ENCODE results near the gene LYRM2. TPM values are rescaled to one million over a fixed set of nuclear protein-coding genes. Genes with fewer than 3 reads are reported as not detected.

LYRM2 gene
- total and polyA plus RNA-seq, 3 donors from 2014 or later: 18.6 to 32.5 (median 24.8) TPM

DNA sequence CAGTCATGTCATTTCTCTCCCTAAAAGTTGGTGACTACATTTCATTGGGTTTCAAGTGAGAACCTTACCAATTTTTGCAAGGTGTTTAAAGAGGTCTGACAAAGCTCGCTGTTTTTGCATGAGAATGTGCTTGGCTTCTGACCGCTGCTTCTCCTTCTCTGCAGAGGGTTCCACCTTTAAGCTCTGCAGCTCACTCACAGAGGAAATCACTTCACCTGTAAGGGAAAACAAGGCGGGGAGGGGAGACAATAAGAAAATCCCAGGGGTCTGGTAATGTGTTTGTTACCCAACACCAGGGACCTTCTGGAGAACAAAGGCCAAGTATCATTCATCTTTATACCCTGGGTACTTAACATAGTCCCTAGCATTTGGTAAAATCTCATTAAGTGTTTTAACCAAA, 40.0 kb upstream of the LYRM2 start:
- Histone ChIP-seq H3K4me3 (no peak overlapping the region), H3K36me3 (ENCODE audit: low read depth, missing control alignments) (no peaks in the 10 kb centered on the region), H3K4me1 (peaks cover 8% of the 10 kb centered on the region), H3K27ac (no peak overlapping the region), H3K9me3 (no peaks in the 10 kb centered on the region), H3K27me3 (no peaks in the 10 kb centered on the region)
- 89 to 95% methylated on average over 3 of the region's 3 CpGs for WGBS, 2 donors
- intact Hi-C loops (cut with DNase I; ENCODE audit: low total_unique reads): no loop called here
- TF ChIP-seq, protein P1, sequence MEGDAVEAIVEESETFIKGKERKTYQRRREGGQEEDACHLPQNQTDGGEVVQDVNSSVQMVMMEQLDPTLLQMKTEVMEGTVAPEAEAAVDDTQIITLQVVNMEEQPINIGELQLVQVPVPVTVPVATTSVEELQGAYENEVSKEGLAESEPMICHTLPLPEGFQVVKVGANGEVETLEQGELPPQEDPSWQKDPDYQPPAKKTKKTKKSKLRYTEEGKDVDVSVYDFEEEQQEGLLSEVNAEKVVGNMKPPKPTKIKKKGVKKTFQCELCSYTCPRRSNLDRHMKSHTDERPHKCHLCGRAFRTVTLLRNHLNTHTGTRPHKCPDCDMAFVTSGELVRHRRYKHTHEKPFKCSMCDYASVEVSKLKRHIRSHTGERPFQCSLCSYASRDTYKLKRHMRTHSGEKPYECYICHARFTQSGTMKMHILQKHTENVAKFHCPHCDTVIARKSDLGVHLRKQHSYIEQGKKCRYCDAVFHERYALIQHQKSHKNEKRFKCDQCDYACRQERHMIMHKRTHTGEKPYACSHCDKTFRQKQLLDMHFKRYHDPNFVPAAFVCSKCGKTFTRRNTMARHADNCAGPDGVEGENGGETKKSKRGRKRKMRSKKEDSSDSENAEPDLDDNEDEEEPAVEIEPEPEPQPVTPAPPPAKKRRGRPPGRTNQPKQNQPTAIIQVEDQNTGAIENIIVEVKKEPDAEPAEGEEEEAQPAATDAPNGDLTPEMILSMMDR (IDR thresholded peaks at IDR 0.05): no peak
- no peak for TF ChIP-seq POLR2A (IDR thresholded peaks at IDR 0.05)
- no peak for DNase-seq

DNA sequence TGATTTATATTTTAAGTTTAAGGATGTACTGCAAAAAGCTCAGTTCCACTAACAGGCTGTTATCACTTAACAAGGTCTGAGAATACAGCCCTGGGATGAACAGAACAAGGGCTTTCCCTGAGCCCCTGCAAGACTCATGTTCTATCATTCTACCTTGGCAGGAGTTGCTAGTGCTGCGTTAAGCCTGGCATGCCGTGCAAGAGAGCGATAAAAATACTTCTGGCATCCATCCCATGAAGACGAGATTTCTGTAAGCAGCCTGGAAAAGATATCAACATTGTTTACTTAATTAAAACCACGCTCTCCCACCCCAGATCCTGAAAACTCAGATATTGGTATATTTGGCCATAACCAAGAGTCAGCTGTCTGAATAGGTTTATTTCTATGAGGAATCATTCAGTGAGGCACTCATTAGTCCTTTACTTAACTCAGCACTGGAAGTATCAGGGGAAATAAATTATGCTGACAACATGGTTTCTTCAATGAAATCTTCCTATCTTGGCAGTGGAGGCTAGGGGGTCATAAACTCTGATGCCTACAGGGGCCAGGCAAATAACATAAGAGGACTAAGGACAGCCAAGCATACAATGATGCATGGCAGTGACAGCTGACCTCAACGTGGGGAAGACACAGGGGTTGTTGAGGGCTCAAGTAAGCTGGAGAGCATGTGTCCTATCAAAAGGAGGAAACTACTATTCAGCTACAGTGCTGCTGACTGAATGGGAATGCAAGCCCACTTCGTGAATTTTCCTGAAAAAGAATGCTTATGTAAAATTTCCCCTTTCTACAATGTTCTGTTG, 37.6 kb upstream of the LYRM2 start:
- Histone ChIP-seq H3K36me3 (ENCODE audit: low read depth, missing control alignments) (no peaks in the 10 kb centered on the region), H3K4me1 (peaks cover 8% of the 10 kb centered on the region), H3K27ac (no peak overlapping the region), H3K4me3 (no peak overlapping the region), H3K27me3 (no peaks in the 10 kb centered on the region), H3K9me3 (no peaks in the 10 kb centered on the region)
- TF ChIP-seq, protein P1 (IDR thresholded peaks at IDR 0.05): no peak
- TF ChIP-seq POLR2A (IDR thresholded peaks at IDR 0.05): no peak
- intact Hi-C loops (cut with DNase I; ENCODE audit: low total_unique reads): no loop called here
- peak; percentile 54 for DNase-seq
- WGBS, 2 donors: 41 to 42% methylated on average over 7 of the region's 7 CpGs

DNA sequence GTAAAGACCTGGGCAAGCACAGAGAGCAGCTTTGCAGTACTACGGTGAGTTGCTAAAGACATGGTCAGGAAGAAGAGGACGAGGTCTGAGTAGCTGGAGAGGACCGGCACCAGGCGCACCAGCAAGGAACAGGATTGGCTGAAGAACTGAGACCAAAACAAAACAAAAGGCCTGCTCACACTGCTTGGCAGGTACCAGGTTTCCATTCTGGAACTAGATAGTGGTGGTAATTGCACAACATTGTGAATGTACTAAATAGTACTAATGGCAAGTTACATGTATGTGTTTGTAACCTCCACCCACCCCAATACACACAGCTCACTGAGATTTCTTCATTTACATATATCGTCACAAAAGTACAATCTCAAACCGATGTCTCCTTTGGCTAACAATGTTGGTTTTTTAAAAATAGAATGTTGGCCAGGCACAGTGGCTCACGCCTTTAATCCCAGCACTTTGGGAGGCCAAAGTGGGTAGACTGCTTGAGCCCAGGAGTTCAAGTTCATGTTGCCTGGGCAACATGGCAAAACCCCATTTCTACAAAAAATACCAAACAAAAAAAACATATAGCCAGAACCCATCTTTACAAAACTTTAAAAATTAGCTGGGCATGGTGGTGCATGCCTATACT, 32.5 kb upstream of the LYRM2 start:
- no peaks in the 10 kb centered on the region for H3K27me3 ChIP-seq
- DNase-seq: no peak
- intact Hi-C loops (cut with DNase I; ENCODE audit: low total_unique reads): no loop called here
- 85 to 89% methylated on average over 7 of the region's 7 CpGs for WGBS, 2 donors
- no peak for TF ChIP-seq POLR2A (IDR thresholded peaks at IDR 0.05)
- TF ChIP-seq, protein P1 (IDR thresholded peaks at IDR 0.05): no peak
- H3K27ac ChIP-seq: no peak overlapping the region
- no peaks in the 10 kb centered on the region for H3K9me3 ChIP-seq
- H3K4me1 ChIP-seq: peaks cover 15% of the 10 kb centered on the region
- no peaks in the 10 kb centered on the region for H3K36me3 ChIP-seq (ENCODE audit: low read depth, missing control alignments)
- H3K4me3 ChIP-seq: no peak overlapping the region

DNA sequence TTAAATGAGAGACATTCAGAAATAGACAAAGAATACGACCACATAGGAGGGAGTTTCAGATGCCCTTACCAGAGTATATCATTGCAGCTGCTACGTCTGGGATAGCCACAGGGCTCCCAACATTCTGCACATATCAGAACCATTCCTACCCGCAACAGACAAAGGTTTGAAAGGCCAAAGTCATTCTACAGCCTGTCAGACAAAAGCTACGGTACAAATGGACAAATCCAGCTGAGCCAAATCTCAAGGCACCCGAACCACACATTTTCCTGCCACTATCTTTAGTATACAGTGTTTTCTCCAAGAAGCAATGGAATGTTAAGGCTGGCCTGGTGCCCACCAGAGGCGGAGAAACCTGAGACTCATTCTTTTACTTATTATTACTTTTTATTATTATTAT, 30.5 kb upstream of the LYRM2 start:
- Histone ChIP-seq H3K4me1 (peaks cover 12% of the 10 kb centered on the region), H3K4me3 (no peak overlapping the region), H3K27me3 (no peaks in the 10 kb centered on the region), H3K27ac (no peak overlapping the region), H3K9me3 (no peaks in the 10 kb centered on the region), H3K36me3 (ENCODE audit: low read depth, missing control alignments) (no peaks in the 10 kb centered on the region)
- WGBS, 2 donors: 28 to 45% methylated on average over 6 of the region's 6 CpGs
- intact Hi-C loops (cut with DNase I; ENCODE audit: low total_unique reads): no loop called here
- DNase-seq: no peak
- TF ChIP-seq, protein P1 (IDR thresholded peaks at IDR 0.05): no peak
- no peak for TF ChIP-seq POLR2A (IDR thresholded peaks at IDR 0.05)
